Breast epithelium (tissue), 4 donors: ENCODE measurements around the gene BPIFA2. TPM values are rescaled to one million over a fixed set of nuclear protein-coding genes. Genes with fewer than 3 reads are reported as not detected.
A peak's percentile ranks its signal among the peaks of the same experiment; 100 is the strongest.

Source experiments
- DNase-seq, 2 donors: peaks; one replicate each; pipeline ENCODE4 v3.0.0-alpha.2; 2019; ENCODE audit warnings: low spot score in 2 of 2
- H3K27ac ChIP-seq, 2 donors: fragments of 200-600 bp; sonication (generic) in 1 of 2; one replicate each; pipeline ENCODE4 v1.5.1; 2016 to 2019; ENCODE audit warnings: mild to moderate bottlenecking in 1 of 2
- H3K27me3 ChIP-seq, 2 donors: fragments of 200-600 bp; sonication (generic) in 1 of 2; one replicate each; pipeline versions ENCODE4 v1.5.1 to v1.6.0; 2017 to 2019; ENCODE audit warnings: control low read depth in 1 of 2, mild to moderate bottlenecking in 1 of 2
- H3K36me3 ChIP-seq: fragments of 200-600 bp; one replicate; pipeline ENCODE4 v1.5.1; 2019
- H3K4me1 ChIP-seq, 2 donors: fragments of 200-600 bp; sonication (generic); one replicate each; pipeline ENCODE4 v1.5.1; 2016 to 2019; ENCODE audit warnings: control low read depth in 1 of 2
- H3K4me3 ChIP-seq, 3 donors: fragments of 200-600 bp; sonication (generic); 1 replicate in 2 of 3; 2 replicates in 1 of 3; pipeline ENCODE4 v1.5.1; 2016 to 2019; ENCODE audit warnings: mild to moderate bottlenecking in 3 of 3, moderate library complexity in 2 of 3
- H3K9me3 ChIP-seq, 2 donors: fragments of 200-600 bp; sonication (generic) in 1 of 2; one replicate each; pipeline ENCODE4 v1.5.1; 2016 to 2019; ENCODE audit warnings: control low read depth in 1 of 2
- CTCF ChIP-seq, 3 donors: fragments of 450-650 bp; IDR thresholded peaks; one replicate each; pipeline ENCODE4 v1.5.1; 2016 to 2017; ENCODE audit warnings: antibody characterized with exemption in 3 of 3, mild to moderate bottlenecking in 3 of 3, moderate library complexity in 3 of 3
- POLR2A ChIP-seq: fragments of 450-650 bp; IDR thresholded peaks from one replicate; pipeline ENCODE4 v1.6.1; 2016; ENCODE audit warnings: antibody characterized with exemption, mild to moderate bottlenecking, moderate library complexity
- POLR2AphosphoS5 ChIP-seq, 3 donors: sonication (generic); formaldehyde crosslinking; IDR thresholded peaks; one replicate each; pipeline ENCODE4 v1.6.1; 2017; ENCODE audit warnings: antibody characterized with exemption in 3 of 3
- intact Hi-C: fragments of 100-400 bp; cut with DNase I; formaldehyde crosslinking; loops from one replicate; pipeline ENCODE4 v1.15.1; 2023; ENCODE audit warnings: low total_unique reads
- total RNA-seq, 3 donors: library from RNA; depleted of rRNA; stranded (reverse); fragments of >200 nt; gene quantifications; one replicate each; pipeline ENCODE4 v1.1.0, GENCODE V29; 2016

The BPIFA2 gene
- total RNA-seq, 3 donors from 2014 or later, result not detected

GRCh38 chr20:33192912-33193501 is 25.0 kb downstream of the BPIFA2 start:
- H3K4me3 ChIP-seq, result no peak overlapping the region
- no peaks in the 10 kb centered on the region for H3K4me1 ChIP-seq
- H3K9me3 ChIP-seq, result no peaks in the 10 kb centered on the region
- no peak overlapping the region for H3K27ac ChIP-seq
- peaks cover 0 to 9% of the 10 kb centered on the region in 2 donors for H3K27me3 ChIP-seq
- H3K36me3 ChIP-seq, result no peaks in the 10 kb centered on the region
- no peak for TF ChIP-seq POLR2AphosphoS5 (IDR thresholded peaks at IDR 0.05)
- no peak for TF ChIP-seq CTCF (IDR thresholded peaks at IDR 0.05)
- no peak for TF ChIP-seq POLR2A
- intact Hi-C loops, result no loop called here
- DNase-seq, result no peak

- intact Hi-C loops, result no loop called here
- TF ChIP-seq POLR2A (no peak), POLR2AphosphoS5 (IDR thresholded peaks at IDR 0.05) (no peak), CTCF (IDR thresholded peaks at IDR 0.05) (no peak)
- H3K27ac ChIP-seq, result no peak overlapping the region
- no peaks in the 10 kb centered on the region for H3K36me3 ChIP-seq
- no peaks in the 10 kb centered on the region for H3K9me3 ChIP-seq
- no peak overlapping the region for H3K4me3 ChIP-seq
- no peaks in the 10 kb centered on the region for H3K4me1 ChIP-seq
- H3K27me3 ChIP-seq, result peaks cover 0 to 17% of the 10 kb centered on the region in 2 donors
- no peak for DNase-seq
Measured at GRCh38 chr20:33199026-33199425, 31.1 kb downstream of the BPIFA2 start.

- no peak overlapping the region for H3K4me3 ChIP-seq
- H3K27ac ChIP-seq, result no peak overlapping the region
- H3K4me1 ChIP-seq, result no peaks in the 10 kb centered on the region
- no peak for DNase-seq
- no peaks in the 10 kb centered on the region for H3K9me3 ChIP-seq
- intact Hi-C loops, result no loop called here
- TF ChIP-seq POLR2AphosphoS5 (IDR thresholded peaks at IDR 0.05) (no peak), POLR2A (no peak), CTCF (IDR thresholded peaks at IDR 0.05) (no peak)
- H3K36me3 ChIP-seq, result no peaks in the 10 kb centered on the region
- peaks cover 0 to 15% of the 10 kb centered on the region in 2 donors for H3K27me3 ChIP-seq
Measured at GRCh38 chr20:33202451-33202850, 34.5 kb downstream of the BPIFA2 start.

- Histone ChIP-seq H3K9me3 (no peaks in the 10 kb centered on the region), H3K27me3 (peaks cover 0 to 13% of the 10 kb centered on the region in 2 donors), H3K36me3 (no peaks in the 10 kb centered on the region), H3K27ac (no peak overlapping the region), H3K4me3 (no peak overlapping the region), H3K4me1 (no peaks in the 10 kb centered on the region)
- no peak for DNase-seq
- TF ChIP-seq POLR2A, result no peak
- TF ChIP-seq CTCF (IDR thresholded peaks at IDR 0.05), result no peak
- TF ChIP-seq POLR2AphosphoS5 (IDR thresholded peaks at IDR 0.05), result no peak
- intact Hi-C loops, result no loop called here
Measured at GRCh38 chr20:33203444-33203843, 35.5 kb downstream of the BPIFA2 start.

- H3K4me1 ChIP-seq, result no peaks in the 10 kb centered on the region
Measured at GRCh38 chr20:33209789-33210188, 41.8 kb downstream of the BPIFA2 start.

More at GRCh38 chr20:33209789-33210188, 41.8 kb downstream of the BPIFA2 start:
- TF ChIP-seq CTCF (IDR thresholded peaks at IDR 0.05) (no peak), POLR2AphosphoS5 (IDR thresholded peaks at IDR 0.05) (no peak), POLR2A (no peak)
- DNase-seq, result peak in 1 of 2 donors; percentile 75
- Histone ChIP-seq H3K9me3 (no peaks in the 10 kb centered on the region), H3K27me3 (peaks cover 0 to 35% of the 10 kb centered on the region in 2 donors), H3K27ac (no peak overlapping the region), H3K36me3 (no peaks in the 10 kb centered on the region), H3K4me3 (no peak overlapping the region)
- intact Hi-C loops, result no loop called here
